K562 (cell line): ENCODE measurements around the gene TRIM38. TPM values are rescaled to one million over a fixed set of nuclear protein-coding genes. Genes with fewer than 3 reads are reported as not detected.

ENCODE experiments used
- CREBBP ChIP-seq: IDR thresholded peaks from one replicate; pipeline ENCODE4 v1.6.1; 2012; ENCODE audit warnings: low read depth, mild to moderate bottlenecking, control low read depth, inconsistent platforms, low read length
- DMBX1 ChIP-seq: fragments of 250-450 bp; sonication (Bioruptor Pico); IDR thresholded peaks from 2 replicates; pipeline ENCODE4 v1.8.0; 2022; ENCODE audit warnings: inconsistent platforms, mild to moderate bottlenecking, moderate library complexity, borderline replicate concordance
- FOXK1 ChIP-seq: sonication (generic); formaldehyde crosslinking; IDR thresholded peaks from 2 replicates; pipeline ENCODE4 v1.8.0; 2022; ENCODE audit warnings: missing genetic modification reagents, mild to moderate bottlenecking, borderline replicate concordance
- GTF2B ChIP-seq: IDR thresholded peaks from 2 replicates; pipeline ENCODE4 v1.6.1; 2011; ENCODE audit not compliant: insufficient read length; ENCODE audit errors: extremely low read depth
- JUNB ChIP-seq: fragments of 450-650 bp; formaldehyde crosslinking; conservative IDR thresholded peaks from 2 replicates; pipeline ENCODE4 v1.4.0; 2020; ENCODE audit warnings: mild to moderate bottlenecking
- KHSRP ChIP-seq: fragments of 450-650 bp; IDR thresholded peaks from 2 replicates; pipeline ENCODE4 v1.6.1; 2017
- MAFK ChIP-seq: IDR thresholded peaks from 2 replicates; pipeline ENCODE4 v1.6.1; 2011; ENCODE audit warnings: low read length, improper control_type of control experiment
- MLLT1 ChIP-seq, 2 experiments: fragments of 450-650 bp; IDR thresholded peaks; 2 replicates each; pipeline ENCODE4 v1.6.1; 2016
- PHF21A ChIP-seq: fragments of 450-650 bp; IDR thresholded peaks from 2 replicates; pipeline ENCODE4 v1.6.1; 2017; ENCODE audit warnings: low read depth, borderline replicate concordance
- PML ChIP-seq: IDR thresholded peaks from 2 replicates; pipeline ENCODE4 v1.6.1; 2012; ENCODE audit warnings: low read length, inconsistent platforms
- POLR2B ChIP-seq: fragments of 450-650 bp; IDR thresholded peaks from 2 replicates; pipeline ENCODE4 v1.6.1; 2018; ENCODE audit warnings: low read depth; ENCODE audit not compliant: partially characterized antibody
- PTTG1 ChIP-seq: fragments of 450-650 bp; IDR thresholded peaks from 2 replicates; pipeline ENCODE4 v1.6.1; 2016; ENCODE audit warnings: low read depth, mild to moderate bottlenecking, missing genetic modification characterization, missing compliant biosample characterization
- RAD51 ChIP-seq: fragments of 450-650 bp; IDR thresholded peaks from 2 replicates; pipeline ENCODE4 v1.7.1; 2016; ENCODE audit warnings: low read depth, mild to moderate bottlenecking, borderline replicate concordance
- RBM22 ChIP-seq: fragments of 200-400 bp; formaldehyde crosslinking; IDR thresholded peaks from 2 replicates; pipeline ENCODE4 v1.6.1; 2018; ENCODE audit warnings: low read length, low read depth; ENCODE audit not compliant: poor library complexity, severe bottlenecking
- ZNF12 ChIP-seq: sonication (generic); formaldehyde crosslinking; IDR thresholded peaks from 2 replicates; pipeline ENCODE4 v1.4.0; 2020; ENCODE audit warnings: mild to moderate bottlenecking, missing genetic modification reagents
- ZNF184 ChIP-seq: sonication (generic); formaldehyde crosslinking; IDR thresholded peaks from 2 replicates; pipeline ENCODE4 v1.5.0; 2020; ENCODE audit warnings: missing genetic modification reagents
- ZNF24 ChIP-seq: fragments of 450-650 bp; IDR thresholded peaks from 2 replicates; pipeline ENCODE4 v1.6.1; 2016
- ZNF609 ChIP-seq: sonication (generic); formaldehyde crosslinking; IDR thresholded peaks from 2 replicates; pipeline ENCODE4 v1.8.1; 2023; ENCODE audit warnings: missing genetic modification reagents, mild to moderate bottlenecking, borderline replicate concordance
- ZNF699 ChIP-seq: fragments of 250-450 bp; sonication (Bioruptor Pico); IDR thresholded peaks from 2 replicates; pipeline ENCODE4 v1.8.0; 2021; ENCODE audit warnings: mild to moderate bottlenecking, moderate library complexity; ENCODE audit not compliant: insufficient replicate concordance
- polyA plus RNA-seq, 8 experiments: library from polyadenylated mRNA; depleted of rRNA in 4 of 8; stranded (reverse) in 5 of 8; unstranded in 3 of 8; fragments of >200 nt; fragmentation: Nextera tagmentation in 2 of 8; fragmentation: Illumina TruSeq in 1 of 8; extraction: Ambion mirVana in 2 of 8; extraction: Trizol in 1 of 8; gene quantifications; 2 replicates each; pipeline versions ENCODE4 v1.2.1 to v1.2.3, GENCODE V29; 2011 to 2014; ENCODE audit warnings: inconsistent platforms in 1 of 8, missing spikeins in 1 of 8
- total RNA-seq, 7 experiments: library from RNA; depleted of rRNA in 6 of 7; stranded (reverse); fragments of >200 nt in 6 of 7; fragmentation: Illumina TruSeq in 2 of 7; extraction: Trizol in 2 of 7; gene quantifications; 2 replicates each; pipeline versions ENCODE4 v1.2.1 to v1.2.3, GENCODE V29; 2011 to 2021; ENCODE audit warnings: low replicate concordance in 1 of 7
- TF ChIP-seq, protein P1 (sequence below): IDR thresholded peaks from 2 replicates; pipeline ENCODE4 v1.6.1; 2012; ENCODE audit warnings: low read depth, low read length, improper control_type of control experiment, borderline replicate concordance

The TRIM38 gene
- total and polyA plus RNA-seq, 9 of the 15 experiments (the other 6 are each of a cell fraction or from before 2014, with no cell fraction given) = 1.7 to 6.7 (median 6.3) TPM

GRCh38 chr6:26031595-26032339, 69.2 kb downstream of the TRIM38 start (continued):
- TF ChIP-seq FOXK1 (CRISPR knock-in tag) = peak; percentile 99
- TF ChIP-seq ZNF609 (CRISPR knock-in tag) = peak; percentile 98
- no peak for TF ChIP-seq ZNF184 (CRISPR knock-in tag)
- TF ChIP-seq RAD51 = peak; percentile 57; the same call in 1 of the 2 replicates
- peak; percentile 56 for TF ChIP-seq MAFK
- peak; percentile 100 for TF ChIP-seq POLR2B
- TF ChIP-seq ZNF24 = peak; percentile 86
- TF ChIP-seq CREBBP = no peak
- peak; percentile 100 for TF ChIP-seq RBM22
- TF ChIP-seq PTTG1 = no peak
- TF ChIP-seq, protein P1, sequence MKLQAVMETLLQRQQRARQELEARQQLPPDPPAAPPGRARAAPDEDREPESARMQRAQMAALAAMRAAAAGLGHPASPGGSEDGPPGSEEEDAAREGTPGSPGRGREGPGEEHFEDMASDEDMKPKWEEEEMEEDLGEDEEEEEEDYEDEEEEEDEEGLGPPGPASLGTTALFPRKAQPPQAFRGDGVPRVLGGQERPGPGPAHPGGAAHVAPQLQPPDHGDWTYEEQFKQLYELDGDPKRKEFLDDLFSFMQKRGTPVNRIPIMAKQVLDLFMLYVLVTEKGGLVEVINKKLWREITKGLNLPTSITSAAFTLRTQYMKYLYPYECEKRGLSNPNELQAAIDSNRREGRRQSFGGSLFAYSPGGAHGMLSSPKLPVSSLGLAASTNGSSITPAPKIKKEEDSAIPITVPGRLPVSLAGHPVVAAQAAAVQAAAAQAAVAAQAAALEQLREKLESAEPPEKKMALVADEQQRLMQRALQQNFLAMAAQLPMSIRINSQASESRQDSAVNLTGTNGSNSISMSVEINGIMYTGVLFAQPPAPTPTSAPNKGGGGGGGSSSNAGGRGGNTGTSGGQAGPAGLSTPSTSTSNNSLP = peak; percentile 84; the same call in 1 of the 2 replicates
- TF ChIP-seq PML = peak; percentile 99
- peak; percentile 99 for TF ChIP-seq GTF2B
- peak; percentile 87 for TF ChIP-seq ZNF12
- TF ChIP-seq DMBX1 (CRISPR knock-in tag) = peak; percentile 36
- 0 out of 2 replicates have a peak, but pooled peaks have one; percentile 5 for TF ChIP-seq JUNB (CRISPR knock-in tag)
- TF ChIP-seq MLLT1 (IDR thresholded peaks at IDR 0.05) = peak; percentile 99 to 100
- no peak for TF ChIP-seq ZNF699 (CRISPR knock-in tag)
- TF ChIP-seq KHSRP = peak; percentile 36; the same call in 1 of the 2 replicates
- TF ChIP-seq PHF21A = 0 out of 2 replicates have a peak, but pooled peaks have one; percentile 16
